ENCODE measurements around the gene SLA2.

DNA sequence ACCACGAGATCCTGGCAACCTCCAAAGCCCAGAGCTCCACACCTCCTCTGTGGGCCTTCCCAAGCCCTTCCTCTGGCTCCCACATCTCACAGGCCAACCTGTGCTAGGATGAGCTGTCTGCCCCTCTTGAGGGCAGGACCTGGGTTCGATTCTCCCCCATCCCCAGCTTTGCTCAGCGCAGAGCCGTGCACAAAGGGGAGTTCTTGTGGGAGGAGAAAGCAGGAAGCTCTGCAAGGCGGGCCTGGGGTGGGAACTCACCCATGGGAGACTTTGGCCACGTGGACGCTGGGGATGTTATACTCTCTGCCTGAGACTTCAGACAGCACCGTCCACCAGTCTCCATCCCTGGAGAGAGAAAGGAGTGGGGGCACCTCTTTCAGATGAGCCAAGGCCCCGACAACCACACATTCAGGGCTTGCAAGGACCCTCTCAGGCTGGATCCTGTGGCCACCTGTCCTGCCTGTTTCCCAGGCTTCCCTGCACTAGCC is 12.7 kb downstream of the SLA2 start:
- TF ChIP-seq, protein P1, sequence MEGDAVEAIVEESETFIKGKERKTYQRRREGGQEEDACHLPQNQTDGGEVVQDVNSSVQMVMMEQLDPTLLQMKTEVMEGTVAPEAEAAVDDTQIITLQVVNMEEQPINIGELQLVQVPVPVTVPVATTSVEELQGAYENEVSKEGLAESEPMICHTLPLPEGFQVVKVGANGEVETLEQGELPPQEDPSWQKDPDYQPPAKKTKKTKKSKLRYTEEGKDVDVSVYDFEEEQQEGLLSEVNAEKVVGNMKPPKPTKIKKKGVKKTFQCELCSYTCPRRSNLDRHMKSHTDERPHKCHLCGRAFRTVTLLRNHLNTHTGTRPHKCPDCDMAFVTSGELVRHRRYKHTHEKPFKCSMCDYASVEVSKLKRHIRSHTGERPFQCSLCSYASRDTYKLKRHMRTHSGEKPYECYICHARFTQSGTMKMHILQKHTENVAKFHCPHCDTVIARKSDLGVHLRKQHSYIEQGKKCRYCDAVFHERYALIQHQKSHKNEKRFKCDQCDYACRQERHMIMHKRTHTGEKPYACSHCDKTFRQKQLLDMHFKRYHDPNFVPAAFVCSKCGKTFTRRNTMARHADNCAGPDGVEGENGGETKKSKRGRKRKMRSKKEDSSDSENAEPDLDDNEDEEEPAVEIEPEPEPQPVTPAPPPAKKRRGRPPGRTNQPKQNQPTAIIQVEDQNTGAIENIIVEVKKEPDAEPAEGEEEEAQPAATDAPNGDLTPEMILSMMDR (IDR thresholded peaks at IDR 0.05), result no peak
- no peak for TF ChIP-seq POLR2A (IDR thresholded peaks at IDR 0.05)
